ENCODE results near the gene TPD52L1.
A peak's percentile ranks its signal among the peaks of the same experiment; 100 is the strongest.

TPD52L1 gene

DNA sequence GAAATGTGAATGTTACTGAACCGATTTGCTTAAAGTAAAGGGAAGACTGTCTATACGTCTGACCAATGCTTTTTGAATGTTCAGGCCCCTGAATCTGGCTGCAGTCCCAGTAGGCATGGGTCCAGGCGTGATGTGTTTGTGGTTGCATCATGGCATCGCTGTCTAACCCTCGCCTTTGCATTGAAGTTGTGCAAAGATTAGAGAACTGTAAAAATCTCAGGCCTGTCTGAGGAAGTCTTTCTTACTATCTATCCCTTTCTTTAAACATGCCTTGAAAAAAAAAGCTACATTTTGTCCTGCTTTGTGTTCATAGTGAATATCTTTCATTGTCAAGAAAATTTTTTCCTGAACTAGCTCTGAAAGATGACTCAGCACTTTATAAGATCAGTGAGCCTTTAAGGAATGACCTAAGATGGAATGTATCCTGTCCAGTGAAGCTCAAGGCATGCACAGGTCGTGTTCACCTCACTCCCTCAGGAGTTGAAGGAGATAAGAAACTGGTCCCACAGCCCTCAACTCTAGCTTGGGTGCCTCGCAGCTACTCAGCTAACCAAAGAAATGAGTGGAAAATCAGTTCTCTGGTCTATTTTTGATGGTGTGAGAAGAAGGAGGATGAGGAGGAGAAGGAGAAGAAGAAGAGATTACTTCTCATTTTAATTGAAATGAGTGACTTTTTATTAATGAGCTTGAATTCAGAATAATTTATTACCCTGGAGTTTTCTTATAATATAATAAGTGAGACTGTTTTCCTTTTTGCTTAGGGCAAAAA is 48.6 kb downstream of the TPD52L1 start:
- no peaks in the 10 kb centered on the region for H3K9me3 ChIP-seq (ENCODE audit: control insufficient read depth in 5 of 5, low read length in 5 of 5)
- H3K36me3 ChIP-seq (ENCODE audit: control insufficient read depth in 5 of 5, insufficient read depth in 5 of 5, low read length in 5 of 5): no peaks in the 10 kb centered on the region
- no peaks in the 10 kb centered on the region for H3K27me3 ChIP-seq (ENCODE audit: control insufficient read depth in 5 of 5, insufficient read depth in 4 of 5, low read length in 5 of 5)
- no peak overlapping the region for H3K4me3 ChIP-seq (ENCODE audit: low read depth in 1 of 5, low read length in 5 of 5)
- peak overlapping the region; percentile 7 for H3K27ac ChIP-seq (ENCODE audit: low read depth, low read length)
- peaks cover 4 to 31% (median 27%) of the 10 kb centered on the region in 5 donors for H3K4me1 ChIP-seq (ENCODE audit: control insufficient read depth in 5 of 5, insufficient read depth in 5 of 5, low read length in 5 of 5)
- no peak overlapping the region for H3K9ac ChIP-seq (ENCODE audit: low read length in 5 of 5)

DNA sequence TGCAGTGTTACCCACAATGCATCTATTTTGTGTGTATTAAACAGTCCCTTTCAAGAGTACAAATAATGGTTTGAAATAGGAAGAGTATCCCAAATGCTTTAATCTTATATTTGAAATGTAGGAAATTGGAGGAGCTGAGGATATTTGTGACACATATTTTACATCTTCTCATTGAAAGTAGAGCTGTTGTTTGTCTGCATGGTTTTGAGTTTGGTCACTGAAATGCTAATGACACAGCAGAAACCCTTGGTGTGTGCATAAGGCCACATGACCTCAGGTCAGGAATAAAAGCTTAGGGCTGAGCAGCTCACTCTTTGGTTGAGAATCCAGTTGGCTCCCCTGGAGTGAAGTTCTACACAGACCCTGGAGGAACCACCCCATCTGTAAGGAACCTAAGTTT is 49.8 kb downstream of the TPD52L1 start:
- Histone ChIP-seq H3K9me3 (ENCODE audit: control insufficient read depth in 5 of 5, low read length in 5 of 5) (no peaks in the 10 kb centered on the region), H3K4me1 (ENCODE audit: control insufficient read depth in 5 of 5, insufficient read depth in 5 of 5, low read length in 5 of 5) (peaks cover 0 to 18% (median 14%) of the 10 kb centered on the region in 5 donors), H3K27me3 (ENCODE audit: control insufficient read depth in 5 of 5, insufficient read depth in 4 of 5, low read length in 5 of 5) (no peaks in the 10 kb centered on the region), H3K4me3 (ENCODE audit: low read depth in 1 of 5, low read length in 5 of 5) (no peak overlapping the region), H3K36me3 (ENCODE audit: control insufficient read depth in 5 of 5, insufficient read depth in 5 of 5, low read length in 5 of 5) (no peaks in the 10 kb centered on the region), H3K9ac (ENCODE audit: low read length in 5 of 5) (no peak overlapping the region), H3K27ac (ENCODE audit: low read depth, low read length) (no peak overlapping the region)

DNA sequence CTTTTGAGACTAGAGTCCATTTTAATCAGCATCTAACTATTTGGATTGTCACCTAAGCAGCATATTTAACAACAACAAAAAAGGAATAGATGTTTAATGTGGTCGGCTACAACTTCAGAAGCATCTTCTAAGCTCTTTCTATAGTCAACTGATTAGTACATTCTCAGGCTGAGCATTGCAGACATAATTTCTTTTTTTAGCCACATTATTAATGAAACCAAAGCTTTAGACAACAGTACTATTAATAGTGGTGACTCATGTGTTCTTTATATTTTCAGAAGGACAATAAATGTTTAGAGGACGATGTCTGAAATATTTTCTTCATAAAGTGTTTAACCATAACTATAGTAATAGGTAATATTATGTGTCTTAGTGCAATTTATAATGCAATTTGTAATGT is 52.4 kb downstream of the TPD52L1 start:
- peaks cover 0 to 14% (median 9%) of the 10 kb centered on the region in 5 donors for H3K4me1 ChIP-seq (ENCODE audit: control insufficient read depth in 5 of 5, insufficient read depth in 5 of 5, low read length in 5 of 5)
- H3K9me3 ChIP-seq (ENCODE audit: control insufficient read depth in 5 of 5, low read length in 5 of 5): no peaks in the 10 kb centered on the region
- H3K4me3 ChIP-seq (ENCODE audit: low read depth in 1 of 5, low read length in 5 of 5): no peak overlapping the region
- no peaks in the 10 kb centered on the region for H3K36me3 ChIP-seq (ENCODE audit: control insufficient read depth in 5 of 5, insufficient read depth in 5 of 5, low read length in 5 of 5)
- no peak overlapping the region for H3K9ac ChIP-seq (ENCODE audit: low read length in 5 of 5)
- no peak overlapping the region for H3K27ac ChIP-seq (ENCODE audit: low read depth, low read length)
- H3K27me3 ChIP-seq (ENCODE audit: control insufficient read depth in 5 of 5, insufficient read depth in 4 of 5, low read length in 5 of 5): no peaks in the 10 kb centered on the region

- no peaks in the 10 kb centered on the region for H3K27me3 ChIP-seq (ENCODE audit: control insufficient read depth in 5 of 5, insufficient read depth in 4 of 5, low read length in 5 of 5)
- no peak overlapping the region for H3K27ac ChIP-seq (ENCODE audit: low read depth, low read length)
- H3K36me3 ChIP-seq (ENCODE audit: control insufficient read depth in 5 of 5, insufficient read depth in 5 of 5, low read length in 5 of 5): no peaks in the 10 kb centered on the region
- no peaks in the 10 kb centered on the region for H3K9me3 ChIP-seq (ENCODE audit: control insufficient read depth in 5 of 5, low read length in 5 of 5)
- H3K4me1 ChIP-seq (ENCODE audit: control insufficient read depth in 5 of 5, insufficient read depth in 5 of 5, low read length in 5 of 5): peaks cover 0 to 13% (median 9%) of the 10 kb centered on the region in 5 donors
- H3K4me3 ChIP-seq (ENCODE audit: low read depth in 1 of 5, low read length in 5 of 5): no peak overlapping the region
- no peak overlapping the region for H3K9ac ChIP-seq (ENCODE audit: low read length in 5 of 5)
Measured at GRCh38 chr6:125206389-125206788, 52.8 kb downstream of the TPD52L1 start.

GRCh38 chr6:125207956-125208355 is 54.4 kb downstream of the TPD52L1 start:
- Histone ChIP-seq H3K27ac (ENCODE audit: low read depth, low read length) (no peak overlapping the region), H3K4me1 (ENCODE audit: control insufficient read depth in 5 of 5, insufficient read depth in 5 of 5, low read length in 5 of 5) (peaks cover 0 to 4% (median 0%) of the 10 kb centered on the region in 5 donors), H3K4me3 (ENCODE audit: low read depth in 1 of 5, low read length in 5 of 5) (no peak overlapping the region)

GRCh38 chr6:125208625-125209249 is 55.2 kb downstream of the TPD52L1 start:
- Histone ChIP-seq H3K4me3 (ENCODE audit: low read depth in 1 of 5, low read length in 5 of 5) (no peak overlapping the region), H3K9me3 (ENCODE audit: control insufficient read depth in 5 of 5, low read length in 5 of 5) (no peaks in the 10 kb centered on the region), H3K4me1 (ENCODE audit: control insufficient read depth in 5 of 5, insufficient read depth in 5 of 5, low read length in 5 of 5) (peaks cover 0 to 7% (median 1%) of the 10 kb centered on the region in 5 donors), H3K27ac (ENCODE audit: low read depth, low read length) (no peak overlapping the region), H3K27me3 (ENCODE audit: control insufficient read depth in 5 of 5, insufficient read depth in 4 of 5, low read length in 5 of 5) (no peaks in the 10 kb centered on the region), H3K36me3 (ENCODE audit: control insufficient read depth in 5 of 5, insufficient read depth in 5 of 5, low read length in 5 of 5) (no peaks in the 10 kb centered on the region), H3K9ac (ENCODE audit: low read length in 5 of 5) (no peak overlapping the region)

More at GRCh38 chr6:125207956-125208355, 54.4 kb downstream of the TPD52L1 start:
- no peak overlapping the region for H3K9ac ChIP-seq (ENCODE audit: low read length in 5 of 5)
- H3K9me3 ChIP-seq (ENCODE audit: control insufficient read depth in 5 of 5, low read length in 5 of 5): no peaks in the 10 kb centered on the region
- no peaks in the 10 kb centered on the region for H3K27me3 ChIP-seq (ENCODE audit: control insufficient read depth in 5 of 5, insufficient read depth in 4 of 5, low read length in 5 of 5)
- H3K36me3 ChIP-seq (ENCODE audit: control insufficient read depth in 5 of 5, insufficient read depth in 5 of 5, low read length in 5 of 5): no peaks in the 10 kb centered on the region

- H3K9ac ChIP-seq (ENCODE audit: low read length in 5 of 5): no peak overlapping the region
- no peaks in the 10 kb centered on the region for H3K36me3 ChIP-seq (ENCODE audit: control insufficient read depth in 5 of 5, insufficient read depth in 5 of 5, low read length in 5 of 5)
- H3K27ac ChIP-seq (ENCODE audit: low read depth, low read length): no peak overlapping the region
- H3K4me1 ChIP-seq (ENCODE audit: control insufficient read depth in 5 of 5, insufficient read depth in 5 of 5, low read length in 5 of 5): peaks cover 0 to 7% (median 1%) of the 10 kb centered on the region in 5 donors
- H3K27me3 ChIP-seq (ENCODE audit: control insufficient read depth in 5 of 5, insufficient read depth in 4 of 5, low read length in 5 of 5): no peaks in the 10 kb centered on the region
- no peaks in the 10 kb centered on the region for H3K9me3 ChIP-seq (ENCODE audit: control insufficient read depth in 5 of 5, low read length in 5 of 5)
- no peak overlapping the region for H3K4me3 ChIP-seq (ENCODE audit: low read depth in 1 of 5, low read length in 5 of 5)
Measured at GRCh38 chr6:125210667-125211066, 57.1 kb downstream of the TPD52L1 start.

DNA sequence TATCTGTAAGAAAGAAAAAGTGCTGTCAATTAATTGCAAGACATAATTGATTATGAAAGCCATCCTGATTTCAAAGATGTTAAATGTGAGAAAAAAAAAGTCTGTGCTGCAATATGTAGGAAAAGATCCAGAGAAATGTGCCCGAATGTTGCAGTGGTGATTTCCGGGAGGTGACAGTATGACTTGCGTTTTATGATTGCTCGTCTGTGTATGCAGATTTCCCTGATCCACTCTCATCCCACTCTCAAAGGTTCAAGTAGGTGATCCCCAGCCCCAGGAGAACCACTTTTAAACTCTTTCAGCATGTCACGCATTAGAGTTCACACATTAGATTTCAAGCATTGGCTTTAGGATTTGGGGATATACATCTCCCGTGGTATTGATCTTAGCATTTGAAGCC is 57.8 kb downstream of the TPD52L1 start:
- Histone ChIP-seq H3K9me3 (ENCODE audit: control insufficient read depth in 5 of 5, low read length in 5 of 5) (no peaks in the 10 kb centered on the region), H3K4me3 (ENCODE audit: low read depth in 1 of 5, low read length in 5 of 5) (no peak overlapping the region), H3K27ac (ENCODE audit: low read depth, low read length) (no peak overlapping the region), H3K4me1 (ENCODE audit: control insufficient read depth in 5 of 5, insufficient read depth in 5 of 5, low read length in 5 of 5) (peaks cover 0 to 7% (median 1%) of the 10 kb centered on the region in 5 donors), H3K27me3 (ENCODE audit: control insufficient read depth in 5 of 5, insufficient read depth in 4 of 5, low read length in 5 of 5) (no peaks in the 10 kb centered on the region), H3K9ac (ENCODE audit: low read length in 5 of 5) (no peak overlapping the region), H3K36me3 (ENCODE audit: control insufficient read depth in 5 of 5, insufficient read depth in 5 of 5, low read length in 5 of 5) (no peaks in the 10 kb centered on the region)

DNA sequence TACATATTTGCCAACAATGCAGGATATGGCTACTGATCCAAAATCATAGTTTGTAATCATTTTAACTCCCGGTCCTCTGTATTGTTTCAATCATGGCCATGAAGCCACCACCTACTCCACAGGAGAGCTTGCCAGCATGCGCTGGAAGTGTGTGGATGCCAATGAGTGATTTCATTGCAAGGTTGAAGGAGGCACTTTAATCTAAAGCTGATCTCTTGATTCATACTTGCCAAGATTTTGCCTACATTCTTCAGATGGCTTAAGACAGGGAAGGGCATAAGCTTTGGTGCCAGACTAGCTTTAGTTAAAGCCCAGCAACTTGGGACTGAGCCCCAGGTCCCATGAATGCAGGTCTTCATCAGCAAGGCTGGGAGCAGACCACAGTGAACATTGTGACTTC is 58.8 kb downstream of the TPD52L1 start:
- no peak overlapping the region for H3K27ac ChIP-seq (ENCODE audit: low read depth, low read length)
- no peak overlapping the region for H3K4me3 ChIP-seq (ENCODE audit: low read depth in 1 of 5, low read length in 5 of 5)
- peaks cover 0 to 7% (median 1%) of the 10 kb centered on the region in 5 donors for H3K4me1 ChIP-seq (ENCODE audit: control insufficient read depth in 5 of 5, insufficient read depth in 5 of 5, low read length in 5 of 5)
- no peak overlapping the region for H3K9ac ChIP-seq (ENCODE audit: low read length in 5 of 5)
- H3K27me3 ChIP-seq (ENCODE audit: control insufficient read depth in 5 of 5, insufficient read depth in 4 of 5, low read length in 5 of 5): no peaks in the 10 kb centered on the region
- no peaks in the 10 kb centered on the region for H3K9me3 ChIP-seq (ENCODE audit: control insufficient read depth in 5 of 5, low read length in 5 of 5)
- no peaks in the 10 kb centered on the region for H3K36me3 ChIP-seq (ENCODE audit: control insufficient read depth in 5 of 5, insufficient read depth in 5 of 5, low read length in 5 of 5)

DNA sequence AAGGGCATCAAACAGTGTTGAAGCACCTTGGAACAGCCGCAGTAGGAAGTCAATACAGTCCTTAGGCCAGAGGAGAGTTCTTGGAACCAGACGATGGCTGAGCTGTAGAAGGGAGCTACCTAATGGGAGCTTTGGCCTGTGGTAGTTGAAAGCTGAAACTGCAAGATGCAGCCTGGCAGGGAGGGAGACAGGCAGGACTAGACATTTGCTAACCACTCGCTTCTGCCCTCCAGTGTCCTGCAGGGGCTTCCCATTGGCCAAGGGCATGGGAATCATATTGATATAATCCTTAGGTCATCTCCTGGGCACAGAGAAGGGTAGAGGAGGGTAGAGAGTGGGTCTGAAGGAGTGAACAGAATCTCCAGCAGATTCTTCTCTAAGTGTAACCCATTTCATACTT is 60.4 kb downstream of the TPD52L1 start:
- H3K9me3 ChIP-seq (ENCODE audit: control insufficient read depth in 5 of 5, low read length in 5 of 5): no peaks in the 10 kb centered on the region
- no peak overlapping the region for H3K27ac ChIP-seq (ENCODE audit: low read depth, low read length)
- H3K4me1 ChIP-seq (ENCODE audit: control insufficient read depth in 5 of 5, insufficient read depth in 5 of 5, low read length in 5 of 5): peaks cover 0 to 7% (median 1%) of the 10 kb centered on the region in 5 donors

More for the DNA sequence above, 60.4 kb downstream of the TPD52L1 start:
- Histone ChIP-seq H3K9ac (ENCODE audit: low read length in 5 of 5) (no peak overlapping the region), H3K36me3 (ENCODE audit: control insufficient read depth in 5 of 5, insufficient read depth in 5 of 5, low read length in 5 of 5) (no peaks in the 10 kb centered on the region), H3K27me3 (ENCODE audit: control insufficient read depth in 5 of 5, insufficient read depth in 4 of 5, low read length in 5 of 5) (no peaks in the 10 kb centered on the region), H3K4me3 (ENCODE audit: low read depth in 1 of 5, low read length in 5 of 5) (no peak overlapping the region)
